GM12892 (cell line): ENCODE data around the gene HES1.

Experiments used
- POLR2A ChIP-seq: IDR thresholded peaks from 2 replicates; pipeline ENCODE4 v1.6.1; 2011; ENCODE audit warnings: low read depth, low read length, control low read depth
- POLR2AphosphoS5 ChIP-seq: IDR thresholded peaks from 2 replicates; pipeline ENCODE4 v1.6.1; 2011; ENCODE audit warnings: low read depth, low read length, control low read depth
- TAF1 ChIP-seq: IDR thresholded peaks from 2 replicates; pipeline ENCODE4 v1.6.1; 2011; ENCODE audit warnings: low read depth, mild to moderate bottlenecking, control low read depth, low read length, borderline replicate concordance

DNA sequence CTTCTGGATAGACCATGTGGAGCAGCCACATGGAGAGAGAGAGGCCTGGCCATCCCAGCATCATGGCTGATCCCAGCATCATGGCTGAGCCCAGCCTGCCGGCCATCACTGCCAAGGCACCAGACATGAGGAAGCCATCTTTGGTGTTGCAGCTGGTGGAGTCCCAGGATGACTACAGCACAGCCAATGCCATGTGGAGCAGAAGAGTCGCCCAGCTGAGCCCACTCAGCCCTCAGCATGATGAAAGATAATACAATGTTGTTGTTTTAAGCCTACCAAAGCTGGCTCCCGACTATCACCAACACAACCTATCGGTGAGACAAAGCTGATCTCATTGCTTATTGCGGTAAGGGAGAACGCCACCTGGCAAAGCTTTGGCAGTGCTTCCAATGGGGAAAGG lies 18.4 kb downstream of the HES1 start:
- no peak for TF ChIP-seq POLR2A
- TF ChIP-seq TAF1: no peak
- no peak for TF ChIP-seq POLR2AphosphoS5
